Activated CD8-positive, alpha-beta memory T cell treated with anti-CD3 and anti-CD28 coated beads, Interleukin-2, amount 50 U/mL, for 24 hours (primary cell): ENCODE results near the gene CACNB1.

ENCODE experiments used
- DNase-seq: peaks from one replicate; pipeline ENCODE4 v3.0.0-alpha.2; 2020; ENCODE audit errors: extremely low read depth

CACNB1 gene

GRCh38 chr17:39123627-39124026 is 73.8 kb downstream of the CACNB1 start:
- no peak for DNase-seq
